Caco-2 (cell line): Measurements from ENCODE around the gene PARK7. TPM values are rescaled to one million over a fixed set of nuclear protein-coding genes. Genes with fewer than 3 reads are reported as not detected.
A peak's percentile ranks its signal among the peaks of the same experiment; 100 is the strongest.

Source experiments
- BruUV-seq: library from RNA; stranded (reverse); fragments of 400-500 nt; replicated peaks from 2 replicates; lab custom pipeline; 2021; lab: Mats Ljungman, UMichigan
- CTCF ChIA-PET: fragments of 300-600 bp; sonication (Branson Sonifier 250); formaldehyde crosslinking; loops from one replicate; lab custom pipeline; 2022; ENCODE audit warnings: antibody characterized with exemption; lab: Charles Lee
- POLR2A ChIA-PET: fragments of 300-600 bp; sonication (Branson Sonifier 250); formaldehyde crosslinking; loops from one replicate; lab custom pipeline; 2022; ENCODE audit warnings: antibody characterized with exemption; lab: Charles Lee
- DNase-seq, 2 experiments: peaks; one replicate each; pipeline versions ENCODE4 v3.0.0 to v3.0.0-alpha.2; 2020 to 2022
- H3K27me3 ChIP-seq: replicated peaks from 2 replicates; pipeline ENCODE4 v1.6.0; 2011; ENCODE audit warnings: low read length; ENCODE audit not compliant: control insufficient read depth, insufficient read depth
- H3K36me3 ChIP-seq: 2 replicates; pipeline ENCODE4 v1.5.1; 2011; ENCODE audit warnings: low read length; ENCODE audit not compliant: control insufficient read depth, insufficient read depth
- H3K4me1 ChIP-seq: fragments of 250-450 bp; sonication (Bioruptor Pico); 2 replicates; pipeline ENCODE4 v1.5.1; 2020; ENCODE audit warnings: mild to moderate bottlenecking
- H3K4me3 ChIP-seq: 2 replicates; pipeline ENCODE4 v1.5.1; 2011; ENCODE audit warnings: low read depth, mild to moderate bottlenecking, control low read depth, low read length
- H3K9me3 ChIP-seq: fragments of 250-450 bp; sonication (Bioruptor Pico); 2 replicates; pipeline ENCODE4 v1.5.1; 2020; ENCODE audit warnings: mild to moderate bottlenecking, moderate library complexity
- H3K27ac Mint-ChIP-seq: one replicate; pipeline ENCODE4 v1.8.0; 2022; ENCODE audit warnings: mixed read lengths; ENCODE audit not compliant: unreplicated experiment
- H3K27me3 Mint-ChIP-seq: one replicate; pipeline ENCODE4 v1.8.0; 2022; ENCODE audit warnings: mixed read lengths; ENCODE audit not compliant: insufficient read depth, unreplicated experiment
- H3K36me3 Mint-ChIP-seq: one replicate; pipeline ENCODE4 v1.8.0; 2022; ENCODE audit warnings: mild to moderate bottlenecking, mixed read lengths; ENCODE audit not compliant: insufficient read depth, unreplicated experiment
- H3K4me1 Mint-ChIP-seq: one replicate; pipeline ENCODE4 v1.8.0; 2022; ENCODE audit warnings: low read depth, mixed read lengths; ENCODE audit not compliant: unreplicated experiment
- H3K4me3 Mint-ChIP-seq: one replicate; pipeline ENCODE4 v1.8.0; 2022; ENCODE audit warnings: mild to moderate bottlenecking, moderate library complexity, mixed read lengths; ENCODE audit not compliant: unreplicated experiment
- H3K9me3 Mint-ChIP-seq: one replicate; pipeline ENCODE4 v1.8.0; 2022; ENCODE audit warnings: mixed read lengths; ENCODE audit not compliant: unreplicated experiment
- intact Hi-C: fragments of 100-400 bp; cut with micrococcal nuclease; formaldehyde crosslinking; loops from one replicate; pipeline ENCODE4 v1.10.0; 2022; ENCODE audit not compliant: unreplicated experiment
- total RNA-seq: library from RNA; stranded (reverse); gene quantifications from 2 replicates; pipeline ENCODE4 v1.2.3, GENCODE V29; 2022
- TF ChIP-seq, protein P1 (sequence below), 2 experiments: fragments of 200-600 bp in 1 of 2; IDR thresholded peaks; 1 replicate in 1 of 2; 2 replicates in 1 of 2; pipeline versions ENCODE4 v1.5.1 to v1.8.0; 2011 to 2022; ENCODE audit warnings: antibody characterized with exemption in 1 of 2, control low read depth in 1 of 2, inconsistent platforms in 1 of 2, low read depth in 1 of 2, low read length in 1 of 2, mild to moderate bottlenecking in 1 of 2, moderate library complexity in 1 of 2; ENCODE audit not compliant: insufficient read depth in 1 of 2, severe bottlenecking in 1 of 2, unreplicated experiment in 1 of 2

Gene PARK7
- total RNA-seq, 1 experiment from 2014 or later = 293 TPM

DNA sequence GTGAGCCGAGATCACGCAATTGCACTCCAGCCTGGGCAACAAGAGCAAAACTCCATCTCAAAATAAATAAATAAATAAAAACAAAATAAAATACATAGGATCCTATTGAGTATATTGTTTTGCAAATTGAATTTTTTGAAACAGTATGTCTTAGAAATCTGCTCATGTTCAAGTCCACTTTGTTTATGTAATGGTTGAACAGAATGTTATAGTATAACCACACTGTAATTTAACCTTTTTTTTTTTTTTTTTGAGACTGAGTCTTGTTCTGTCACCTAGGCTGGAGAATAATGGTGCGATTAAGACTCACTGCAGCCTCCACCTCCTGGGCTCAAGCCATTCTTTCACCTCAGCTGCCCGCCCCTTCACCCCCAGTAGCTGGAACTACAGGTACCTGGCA is 31.4 kb downstream of the PARK7 start:
- POLR2A ChIA-PET = interaction anchor here (0.7 kb wide), 1 partner anchor 667 kb away, joined by 7 read pairs; no protein-coding TSS in a partner anchor
- no TSS peak for BruUV-seq
- H3K9me3 ChIP-seq = no peaks in the 10 kb centered on the region
- CTCF ChIA-PET = no interaction called here
- no peaks in the 10 kb centered on the region for H3K36me3 ChIP-seq
- intact Hi-C loops = no loop called here
- no peak overlapping the region for H3K4me3 Mint-ChIP-seq
- H3K36me3 Mint-ChIP-seq = peaks cover 40% of the 10 kb centered on the region
- no peak overlapping the region for H3K4me3 ChIP-seq
- no peaks in the 10 kb centered on the region for H3K9me3 Mint-ChIP-seq
- H3K4me1 ChIP-seq = peaks cover 16% of the 10 kb centered on the region
- H3K4me1 Mint-ChIP-seq = peaks cover 7% of the 10 kb centered on the region
- TF ChIP-seq, protein P1, sequence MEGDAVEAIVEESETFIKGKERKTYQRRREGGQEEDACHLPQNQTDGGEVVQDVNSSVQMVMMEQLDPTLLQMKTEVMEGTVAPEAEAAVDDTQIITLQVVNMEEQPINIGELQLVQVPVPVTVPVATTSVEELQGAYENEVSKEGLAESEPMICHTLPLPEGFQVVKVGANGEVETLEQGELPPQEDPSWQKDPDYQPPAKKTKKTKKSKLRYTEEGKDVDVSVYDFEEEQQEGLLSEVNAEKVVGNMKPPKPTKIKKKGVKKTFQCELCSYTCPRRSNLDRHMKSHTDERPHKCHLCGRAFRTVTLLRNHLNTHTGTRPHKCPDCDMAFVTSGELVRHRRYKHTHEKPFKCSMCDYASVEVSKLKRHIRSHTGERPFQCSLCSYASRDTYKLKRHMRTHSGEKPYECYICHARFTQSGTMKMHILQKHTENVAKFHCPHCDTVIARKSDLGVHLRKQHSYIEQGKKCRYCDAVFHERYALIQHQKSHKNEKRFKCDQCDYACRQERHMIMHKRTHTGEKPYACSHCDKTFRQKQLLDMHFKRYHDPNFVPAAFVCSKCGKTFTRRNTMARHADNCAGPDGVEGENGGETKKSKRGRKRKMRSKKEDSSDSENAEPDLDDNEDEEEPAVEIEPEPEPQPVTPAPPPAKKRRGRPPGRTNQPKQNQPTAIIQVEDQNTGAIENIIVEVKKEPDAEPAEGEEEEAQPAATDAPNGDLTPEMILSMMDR (IDR thresholded peaks at IDR 0.05; ENCODE audit: insufficient read depth in 1 of 2, low read depth in 1 of 2, low read length in 1 of 2, severe bottlenecking in 1 of 2, unreplicated experiment in 1 of 2) = no peak
- no peak for DNase-seq
- no peak overlapping the region for H3K27ac Mint-ChIP-seq
- no peaks in the 10 kb centered on the region for H3K27me3 Mint-ChIP-seq
- H3K27me3 ChIP-seq = no peaks in the 10 kb centered on the region

GRCh38 chr1:7993593-7994479 is 32.3 kb downstream of the PARK7 start:
- Histone ChIP-seq H3K4me1 (peaks cover 8% of the 10 kb centered on the region), H3K9me3 (no peaks in the 10 kb centered on the region), H3K4me3 (no peak overlapping the region), H3K36me3 (no peaks in the 10 kb centered on the region), H3K27me3 (no peaks in the 10 kb centered on the region)
- intact Hi-C loops = no loop called here
- H3K27me3 Mint-ChIP-seq = no peaks in the 10 kb centered on the region
- DNase-seq = no peak
- peaks cover 7% of the 10 kb centered on the region for H3K4me1 Mint-ChIP-seq
- H3K36me3 Mint-ChIP-seq = peaks cover 37% of the 10 kb centered on the region
- H3K27ac Mint-ChIP-seq = peak overlapping the region; percentile 25
- TF ChIP-seq, protein P1 (IDR thresholded peaks at IDR 0.05; ENCODE audit: insufficient read depth in 1 of 2, low read depth in 1 of 2, low read length in 1 of 2, severe bottlenecking in 1 of 2, unreplicated experiment in 1 of 2) = no peak
- no peaks in the 10 kb centered on the region for H3K9me3 Mint-ChIP-seq
- ChIA-PET POLR2A (interaction anchor here (0.7 kb wide), 1 partner anchor 666 kb away, joined by 7 read pairs; no protein-coding TSS in a partner anchor), CTCF (no interaction called here)
- BruUV-seq = no TSS peak
- no peak overlapping the region for H3K4me3 Mint-ChIP-seq

GRCh38 chr1:7994827-7995226 is 33.3 kb downstream of the PARK7 start:
- BruUV-seq = no TSS peak
- no peaks in the 10 kb centered on the region for H3K4me1 Mint-ChIP-seq
- Histone ChIP-seq H3K4me3 (no peak overlapping the region), H3K4me1 (no peaks in the 10 kb centered on the region), H3K9me3 (no peaks in the 10 kb centered on the region), H3K36me3 (no peaks in the 10 kb centered on the region), H3K27me3 (no peaks in the 10 kb centered on the region)
- TF ChIP-seq, protein P1 (IDR thresholded peaks at IDR 0.05; ENCODE audit: insufficient read depth in 1 of 2, low read depth in 1 of 2, low read length in 1 of 2, severe bottlenecking in 1 of 2, unreplicated experiment in 1 of 2) = no peak
- H3K27ac Mint-ChIP-seq = no peak overlapping the region
- H3K9me3 Mint-ChIP-seq = no peaks in the 10 kb centered on the region
- ChIA-PET POLR2A (no interaction called here), CTCF (no interaction called here)
- intact Hi-C loops = no loop called here
- peaks cover 27% of the 10 kb centered on the region for H3K36me3 Mint-ChIP-seq
- no peak for DNase-seq
- H3K27me3 Mint-ChIP-seq = no peaks in the 10 kb centered on the region
- H3K4me3 Mint-ChIP-seq = no peak overlapping the region
